ENCODE measurements around the gene FAM181A. TPM values are rescaled to one million over a fixed set of nuclear protein-coding genes. Genes with fewer than 3 reads are reported as not detected.
A peak's percentile ranks its signal among the peaks of the same experiment; 100 is the strongest.

Gene FAM181A
- total and polyA plus RNA-seq, 7 donors = not detected

DNA sequence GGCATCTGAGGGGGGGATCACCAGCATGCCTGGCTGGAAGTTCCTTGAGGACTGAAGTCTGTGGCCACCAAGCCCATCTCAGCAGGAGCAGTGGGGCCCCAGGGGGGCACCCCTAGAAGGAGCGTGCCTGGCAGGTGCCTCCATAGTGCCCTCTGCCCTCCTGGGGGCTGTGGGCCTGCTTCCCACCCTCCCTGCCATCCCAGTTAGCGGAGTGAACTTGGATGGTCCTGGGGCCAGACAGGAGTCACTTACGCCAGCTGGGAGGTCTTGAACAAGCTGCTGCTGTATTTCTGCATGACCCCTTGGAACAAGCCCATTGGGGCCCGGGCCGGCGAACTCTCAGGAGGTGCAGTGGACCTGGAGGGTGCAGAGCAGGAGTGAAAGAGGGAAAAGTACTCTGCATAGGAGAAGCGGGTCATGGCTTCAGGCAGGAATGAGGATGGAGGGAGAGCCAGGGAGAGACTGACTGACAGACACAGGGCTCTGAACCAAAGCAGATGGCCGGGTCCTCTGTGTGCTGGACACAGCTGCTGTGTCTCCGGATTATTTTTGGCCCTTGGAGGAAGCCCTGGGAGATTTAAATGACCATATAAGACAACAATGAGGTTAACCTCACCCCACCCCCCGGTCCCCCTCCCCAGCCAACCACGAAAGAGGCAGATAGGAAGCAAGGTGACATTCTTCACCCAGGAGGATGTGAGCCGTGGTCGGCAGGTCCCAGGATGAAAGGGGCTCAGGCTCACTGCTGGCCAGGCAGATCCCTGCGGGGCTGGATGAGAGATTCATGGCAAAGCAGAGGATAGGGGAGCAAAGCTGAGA lies 29.6 kb downstream of the FAM181A start:
- peaks cover 0 to 56% (median 17%) of the 10 kb centered on the region in 4 donors for H3K36me3 ChIP-seq
- no peaks in the 10 kb centered on the region for H3K27me3 ChIP-seq
- no peak for DNase-seq
- H3K4me1 ChIP-seq = peaks cover 0 to 98% (median 78%) of the 10 kb centered on the region in 4 donors
- H3K27ac ChIP-seq = peak overlapping the region; percentile 77 to 92 (median 80)
- intact Hi-C loops (cut with DNase I) = no loop called here
- 53 to 65% methylated on average over 14 of the region's 14 CpGs for WGBS, 2 donors
- TF ChIP-seq EP300 (IDR thresholded peaks at IDR 0.05) (peak in 1 of 4 donors; percentile 37), POLR2AphosphoS5 (IDR thresholded peaks at IDR 0.05) (peak in 2 of 4 donors; percentile 57 to 65), POLR2A (IDR thresholded peaks at IDR 0.05) (no peak)
- TF ChIP-seq, protein P1, sequence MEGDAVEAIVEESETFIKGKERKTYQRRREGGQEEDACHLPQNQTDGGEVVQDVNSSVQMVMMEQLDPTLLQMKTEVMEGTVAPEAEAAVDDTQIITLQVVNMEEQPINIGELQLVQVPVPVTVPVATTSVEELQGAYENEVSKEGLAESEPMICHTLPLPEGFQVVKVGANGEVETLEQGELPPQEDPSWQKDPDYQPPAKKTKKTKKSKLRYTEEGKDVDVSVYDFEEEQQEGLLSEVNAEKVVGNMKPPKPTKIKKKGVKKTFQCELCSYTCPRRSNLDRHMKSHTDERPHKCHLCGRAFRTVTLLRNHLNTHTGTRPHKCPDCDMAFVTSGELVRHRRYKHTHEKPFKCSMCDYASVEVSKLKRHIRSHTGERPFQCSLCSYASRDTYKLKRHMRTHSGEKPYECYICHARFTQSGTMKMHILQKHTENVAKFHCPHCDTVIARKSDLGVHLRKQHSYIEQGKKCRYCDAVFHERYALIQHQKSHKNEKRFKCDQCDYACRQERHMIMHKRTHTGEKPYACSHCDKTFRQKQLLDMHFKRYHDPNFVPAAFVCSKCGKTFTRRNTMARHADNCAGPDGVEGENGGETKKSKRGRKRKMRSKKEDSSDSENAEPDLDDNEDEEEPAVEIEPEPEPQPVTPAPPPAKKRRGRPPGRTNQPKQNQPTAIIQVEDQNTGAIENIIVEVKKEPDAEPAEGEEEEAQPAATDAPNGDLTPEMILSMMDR (IDR thresholded peaks at IDR 0.05) = no peak
- H3K4me3 ChIP-seq = no peak overlapping the region
- H3K9me3 ChIP-seq = no peaks in the 10 kb centered on the region

DNA sequence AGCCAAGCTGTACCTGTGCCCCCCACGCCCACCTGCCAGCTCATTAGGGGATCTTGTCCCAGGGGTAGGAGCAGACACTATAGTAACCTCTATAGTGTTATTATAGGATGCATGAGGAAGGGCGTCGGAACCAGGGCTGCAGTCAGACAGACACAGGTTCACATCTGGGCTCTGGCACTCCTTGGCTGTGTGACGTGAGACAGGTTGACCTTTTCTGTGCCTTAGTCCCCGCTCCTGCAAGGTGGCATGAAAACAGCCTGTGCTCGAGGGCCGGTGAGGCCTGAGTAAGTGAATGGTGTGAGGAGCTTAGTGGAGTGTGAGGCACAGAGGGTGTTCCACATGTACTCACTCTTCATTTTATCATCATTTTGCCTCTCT lies 30.2 kb downstream of the FAM181A start:
- TF ChIP-seq EP300 (IDR thresholded peaks at IDR 0.05) (no peak), POLR2AphosphoS5 (IDR thresholded peaks at IDR 0.05) (no peak)
- TF ChIP-seq, protein P1 (IDR thresholded peaks at IDR 0.05) = no peak
- Histone ChIP-seq H3K4me1 (peaks cover 0 to 93% (median 73%) of the 10 kb centered on the region in 4 donors), H3K27ac (peak overlapping the region; percentile 77 to 92 (median 80)), H3K9me3 (no peaks in the 10 kb centered on the region), H3K36me3 (peaks cover 0 to 56% (median 15%) of the 10 kb centered on the region in 4 donors), H3K4me3 (no peak overlapping the region), H3K27me3 (no peaks in the 10 kb centered on the region)
- intact Hi-C loops (cut with DNase I) = no loop called here
- WGBS, 2 donors = 81 to 86% methylated on average over 7 of the region's 7 CpGs
- no peak for DNase-seq

DNA sequence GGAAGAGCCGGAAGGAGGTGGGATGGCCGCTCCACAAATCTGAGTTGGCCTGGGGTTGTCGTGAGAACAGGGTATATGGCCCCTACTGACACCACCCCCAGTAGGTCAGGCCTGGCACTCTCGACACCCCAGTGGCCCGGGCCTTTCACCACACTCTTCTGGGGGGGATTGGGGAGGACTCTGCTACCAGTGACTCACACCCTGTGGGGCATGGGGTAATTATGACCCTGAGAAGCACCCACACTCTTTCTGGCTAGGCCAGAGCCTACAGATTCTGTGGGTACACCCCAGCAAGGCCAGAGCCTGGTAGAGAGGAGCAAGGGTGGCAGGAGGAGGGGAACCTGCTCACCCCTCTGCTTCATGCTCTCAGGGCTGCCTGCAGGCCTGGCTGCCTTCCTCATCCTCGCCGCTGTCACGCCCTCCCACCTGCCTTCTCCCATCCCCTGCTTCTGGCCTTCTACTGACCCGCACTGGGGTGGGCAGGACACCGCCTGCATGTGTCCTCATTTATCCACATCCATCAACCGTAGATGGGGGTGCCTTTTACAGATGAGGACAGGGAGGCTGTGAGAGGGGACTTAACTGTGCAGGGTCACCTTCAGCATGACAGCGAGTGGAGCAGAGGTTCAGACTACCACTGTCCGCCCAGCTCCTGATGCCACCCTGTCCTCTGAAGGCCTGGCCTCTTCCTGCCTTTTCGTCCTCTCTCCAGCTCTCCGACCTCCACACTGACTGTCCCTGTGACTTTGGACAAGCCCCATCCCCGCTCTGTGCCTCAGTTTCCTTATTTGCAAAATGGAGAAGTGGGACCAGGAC lies 30.8 kb downstream of the FAM181A start:
- TF ChIP-seq, protein P1 (IDR thresholded peaks at IDR 0.05) = no peak
- TF ChIP-seq EP300 (IDR thresholded peaks at IDR 0.05) (no peak), POLR2A (IDR thresholded peaks at IDR 0.05) (no peak)
- peaks cover 0 to 56% (median 15%) of the 10 kb centered on the region in 4 donors for H3K36me3 ChIP-seq
- H3K9me3 ChIP-seq = no peaks in the 10 kb centered on the region
- no peak for DNase-seq
- H3K27ac ChIP-seq = peak overlapping the region; percentile 77 to 92 (median 80)
- intact Hi-C loops (cut with DNase I) = loop anchor here (2.0 kb wide), 1 partner anchor 17 kb away; no protein-coding TSS in a partner anchor
- H3K4me3 ChIP-seq = no peak overlapping the region
- peaks cover 0 to 93% (median 72%) of the 10 kb centered on the region in 4 donors for H3K4me1 ChIP-seq
- 91 to 92% methylated on average over 16 of the region's 16 CpGs for WGBS, 2 donors
- H3K27me3 ChIP-seq = no peaks in the 10 kb centered on the region

DNA sequence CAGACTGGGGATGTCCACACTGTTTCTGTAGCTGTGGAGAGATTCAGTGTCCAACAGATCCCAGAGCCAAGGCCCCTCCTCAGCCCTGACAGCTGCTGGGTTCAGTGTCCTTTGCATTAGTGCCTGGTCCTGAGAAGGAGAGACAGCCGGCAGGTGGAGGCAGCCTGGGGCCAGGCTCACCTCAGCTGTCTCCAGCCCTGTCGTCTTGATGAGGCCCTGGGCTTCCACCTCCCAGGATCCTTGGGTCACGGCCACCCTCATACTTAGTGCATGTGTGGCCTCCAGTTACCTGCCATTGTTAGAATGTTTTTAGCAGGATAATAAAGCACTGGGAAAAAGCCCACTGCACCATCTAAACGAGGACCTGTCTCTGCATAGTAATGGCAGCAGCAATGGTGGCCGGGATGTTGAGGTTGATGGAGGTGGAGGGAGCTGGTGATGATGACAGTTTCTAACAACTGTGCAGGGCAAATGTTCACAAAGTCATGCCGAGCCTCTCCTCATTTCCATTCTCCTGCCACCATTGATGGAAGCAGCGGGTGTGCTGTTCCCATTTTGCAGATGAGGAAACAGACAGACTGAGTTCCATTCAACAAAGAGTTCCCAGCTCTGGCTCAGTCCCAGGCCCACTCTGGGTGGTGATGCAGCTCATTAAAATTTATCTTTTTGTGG lies 31.6 kb downstream of the FAM181A start:
- intact Hi-C loops (cut with DNase I) = loop anchor here (2.0 kb wide), 1 partner anchor 16 kb away; no protein-coding TSS in a partner anchor
- DNase-seq = no peak
- Histone ChIP-seq H3K9me3 (no peaks in the 10 kb centered on the region), H3K27me3 (no peaks in the 10 kb centered on the region), H3K36me3 (peaks cover 0 to 59% (median 19%) of the 10 kb centered on the region in 4 donors), H3K4me3 (no peak overlapping the region), H3K27ac (peak overlapping the region; percentile 77 to 92 (median 80)), H3K4me1 (peaks cover 0 to 93% (median 71%) of the 10 kb centered on the region in 4 donors)
- WGBS, 2 donors = 85 to 88% methylated on average over 7 of the region's 7 CpGs
- TF ChIP-seq POLR2A (IDR thresholded peaks at IDR 0.05) = no peak
- no peak for TF ChIP-seq POLR2AphosphoS5 (IDR thresholded peaks at IDR 0.05)
- TF ChIP-seq, protein P1 (IDR thresholded peaks at IDR 0.05) = no peak
- TF ChIP-seq EP300 (IDR thresholded peaks at IDR 0.05) = no peak

All from sigmoid colon (tissue), 7 donors.